WI38 (cell line): ENCODE measurements around the gene NRG3.
"Not testable (repeated sequence)": the region's sequence is repeated elsewhere in the genome, so short reads cannot be mapped to it uniquely, and the experiment has no call there.

Experiments
- H3K4me3 ChIP-seq: 2 replicates; pipeline ENCODE4 v1.5.1; 2011; ENCODE audit warnings: low read depth, mild to moderate bottlenecking, control low read depth, low read length
- TF ChIP-seq, protein P1 (sequence below): IDR thresholded peaks from 2 replicates; pipeline ENCODE4 v1.5.1; 2012; ENCODE audit warnings: low read depth, mild to moderate bottlenecking, control low read depth, low read length

NRG3 gene

DNA sequence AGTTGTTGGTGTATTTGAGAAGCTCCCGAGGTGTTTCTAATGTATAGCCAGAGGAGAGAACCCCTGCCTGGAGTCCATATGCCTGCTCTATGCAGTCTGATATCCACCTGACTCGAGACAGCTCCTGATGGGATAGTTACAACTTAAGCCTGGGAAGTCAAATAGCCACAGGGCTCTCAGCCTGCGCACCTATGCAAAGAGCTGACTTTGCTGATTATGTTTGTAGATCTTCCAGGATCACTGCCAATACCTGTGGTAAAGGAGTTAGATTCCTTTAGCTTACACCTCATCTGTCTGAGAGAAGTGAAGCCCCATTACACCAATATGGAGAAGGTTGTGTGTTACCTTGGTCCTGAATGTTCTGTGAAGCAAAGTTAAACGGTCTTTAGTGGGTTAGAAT lies 1063.3 kb downstream of the NRG3 start:
- TF ChIP-seq, protein P1, sequence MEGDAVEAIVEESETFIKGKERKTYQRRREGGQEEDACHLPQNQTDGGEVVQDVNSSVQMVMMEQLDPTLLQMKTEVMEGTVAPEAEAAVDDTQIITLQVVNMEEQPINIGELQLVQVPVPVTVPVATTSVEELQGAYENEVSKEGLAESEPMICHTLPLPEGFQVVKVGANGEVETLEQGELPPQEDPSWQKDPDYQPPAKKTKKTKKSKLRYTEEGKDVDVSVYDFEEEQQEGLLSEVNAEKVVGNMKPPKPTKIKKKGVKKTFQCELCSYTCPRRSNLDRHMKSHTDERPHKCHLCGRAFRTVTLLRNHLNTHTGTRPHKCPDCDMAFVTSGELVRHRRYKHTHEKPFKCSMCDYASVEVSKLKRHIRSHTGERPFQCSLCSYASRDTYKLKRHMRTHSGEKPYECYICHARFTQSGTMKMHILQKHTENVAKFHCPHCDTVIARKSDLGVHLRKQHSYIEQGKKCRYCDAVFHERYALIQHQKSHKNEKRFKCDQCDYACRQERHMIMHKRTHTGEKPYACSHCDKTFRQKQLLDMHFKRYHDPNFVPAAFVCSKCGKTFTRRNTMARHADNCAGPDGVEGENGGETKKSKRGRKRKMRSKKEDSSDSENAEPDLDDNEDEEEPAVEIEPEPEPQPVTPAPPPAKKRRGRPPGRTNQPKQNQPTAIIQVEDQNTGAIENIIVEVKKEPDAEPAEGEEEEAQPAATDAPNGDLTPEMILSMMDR = no peak

DNA sequence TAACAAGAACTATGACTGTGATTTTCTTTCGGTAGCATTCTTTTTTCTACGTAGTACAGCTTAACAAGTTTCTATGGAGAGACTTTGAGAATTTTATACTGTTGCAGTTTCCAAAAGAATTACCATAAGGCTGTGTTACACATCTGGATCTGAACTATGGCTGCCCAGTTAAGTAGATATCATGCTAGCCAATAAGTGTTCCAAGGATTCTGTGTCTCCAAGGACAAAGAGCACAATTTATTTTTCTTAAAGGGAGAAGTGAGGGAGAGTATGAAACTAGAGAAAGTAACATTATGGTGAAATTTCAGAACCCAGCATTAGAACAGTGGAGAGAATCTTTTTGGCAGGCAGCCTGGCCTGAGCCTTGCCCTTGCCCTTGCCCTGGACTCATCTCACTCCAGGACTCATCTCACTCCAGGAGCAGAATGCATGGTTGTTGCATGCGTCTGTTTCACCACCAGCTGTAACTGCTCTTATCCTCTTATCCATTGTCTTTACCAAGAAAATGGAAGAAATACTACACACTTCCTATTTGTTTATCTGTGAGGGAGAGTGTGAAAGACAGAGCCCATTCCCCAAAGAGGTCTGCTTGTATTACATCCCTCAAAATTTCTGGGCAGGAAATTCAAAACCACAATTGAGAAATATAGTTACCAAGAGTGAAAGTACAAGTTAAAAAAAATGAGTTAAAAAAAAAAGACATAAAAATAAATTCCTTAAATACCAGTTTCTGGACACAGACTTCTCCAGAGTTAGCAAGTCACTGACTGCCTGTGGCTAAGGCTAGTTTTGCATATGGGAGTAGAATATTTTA lies 1067.5 kb downstream of the NRG3 start:
- TF ChIP-seq, protein P1 = no peak

More for the DNA sequence above, 1063.3 kb downstream of the NRG3 start:
- H3K4me3 ChIP-seq = no peak overlapping the region

DNA sequence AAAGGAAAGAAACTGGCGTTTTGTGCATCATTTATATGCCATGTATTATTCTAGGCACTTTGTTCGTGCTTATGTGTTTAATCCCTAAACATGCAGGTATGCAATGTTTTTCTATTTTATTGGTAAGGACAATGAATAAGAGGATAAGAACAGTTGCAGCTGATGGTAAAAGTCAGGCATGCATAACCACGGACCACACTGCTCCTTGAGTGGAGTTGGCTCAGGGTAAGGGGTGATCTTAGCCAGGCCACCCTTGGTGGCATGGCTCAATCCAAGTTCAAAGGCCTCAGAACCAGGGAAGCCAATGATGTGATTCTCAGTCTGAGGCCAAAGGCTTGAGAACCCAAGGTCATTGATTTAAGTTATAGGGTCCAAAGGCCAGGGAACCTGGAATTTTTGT lies 1068.1 kb downstream of the NRG3 start:
- TF ChIP-seq, protein P1 = no peak
- H3K4me3 ChIP-seq = no peak overlapping the region

More for the DNA sequence above, 1067.5 kb downstream of the NRG3 start:
- H3K4me3 ChIP-seq = no peak overlapping the region

DNA sequence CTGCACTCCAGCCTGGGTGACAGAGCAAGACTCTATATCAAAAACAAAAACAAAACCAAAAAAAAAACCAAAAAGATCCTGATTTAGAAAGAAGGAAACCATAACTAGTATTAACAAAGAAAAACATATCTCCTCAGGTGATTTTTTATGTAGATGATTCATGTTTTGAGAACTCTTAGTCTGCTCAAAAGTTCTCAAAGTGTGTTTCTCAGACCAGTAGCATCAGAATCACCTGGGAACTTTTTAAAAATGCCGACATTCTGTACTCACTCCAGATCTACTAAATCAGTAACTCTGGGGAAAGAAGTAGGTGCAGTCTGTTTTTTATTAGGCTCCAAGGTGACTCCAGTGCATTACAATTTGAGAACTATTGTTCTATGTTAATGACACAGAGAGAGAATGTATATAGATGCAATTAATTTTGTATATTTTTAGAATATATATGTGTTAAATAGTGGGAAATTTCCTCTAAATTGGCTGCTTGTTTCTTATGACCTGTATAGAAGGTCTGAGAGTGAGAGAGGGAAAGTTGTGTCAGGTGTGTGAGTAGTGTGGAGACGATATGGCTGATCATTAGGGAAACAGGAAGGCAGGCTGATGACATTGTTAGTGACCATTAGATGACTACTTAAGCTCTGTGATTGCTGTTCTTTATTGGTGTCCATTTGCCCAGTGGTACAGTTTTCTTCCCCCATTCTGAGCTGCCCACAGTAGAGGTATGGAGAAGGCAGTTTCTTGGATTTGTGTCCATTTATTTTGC lies 1075.0 kb downstream of the NRG3 start:
- TF ChIP-seq, protein P1 = no peak
- no peak overlapping the region for H3K4me3 ChIP-seq

DNA sequence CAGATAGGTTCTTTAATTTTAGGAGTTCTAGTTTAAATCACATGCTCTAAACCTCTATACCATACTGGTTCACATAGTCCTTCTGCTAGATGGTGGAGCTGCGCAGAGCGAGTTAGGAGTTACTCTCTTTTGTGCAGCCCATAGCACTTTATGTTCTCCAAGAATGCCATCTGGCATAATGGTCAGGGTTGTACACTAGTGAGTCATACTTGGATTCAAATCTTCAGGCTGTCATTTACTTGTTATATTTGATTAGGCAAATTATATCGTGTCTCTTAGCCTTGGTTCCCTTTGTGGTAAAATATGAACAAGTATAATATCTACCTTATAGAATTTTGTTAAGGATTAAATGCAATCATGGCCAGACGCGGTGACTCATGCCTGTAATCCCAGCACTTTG lies 1078.3 kb downstream of the NRG3 start:
- TF ChIP-seq, protein P1 = no peak

DNA sequence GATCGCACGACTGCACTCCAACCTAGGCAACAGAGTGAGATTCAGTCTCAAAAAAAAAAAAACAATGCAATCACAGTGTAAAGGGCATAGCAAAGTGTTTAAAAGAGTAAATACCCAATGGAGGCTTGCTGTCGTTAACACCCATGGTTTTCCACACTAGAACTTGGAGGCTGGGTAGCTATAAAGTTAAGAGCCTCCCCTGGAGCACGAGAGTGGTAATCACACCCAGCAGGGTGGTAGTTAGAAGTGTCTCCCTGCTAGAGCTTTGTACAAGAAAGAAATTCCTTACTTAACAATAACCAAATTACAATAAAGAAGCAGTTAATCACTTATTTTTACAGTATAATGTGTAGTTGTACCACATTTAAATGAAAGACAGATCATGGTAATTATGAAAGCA lies 1078.9 kb downstream of the NRG3 start:
- TF ChIP-seq, protein P1 = no peak

More for the DNA sequence above, 1078.3 kb downstream of the NRG3 start:
- no peak overlapping the region for H3K4me3 ChIP-seq

DNA sequence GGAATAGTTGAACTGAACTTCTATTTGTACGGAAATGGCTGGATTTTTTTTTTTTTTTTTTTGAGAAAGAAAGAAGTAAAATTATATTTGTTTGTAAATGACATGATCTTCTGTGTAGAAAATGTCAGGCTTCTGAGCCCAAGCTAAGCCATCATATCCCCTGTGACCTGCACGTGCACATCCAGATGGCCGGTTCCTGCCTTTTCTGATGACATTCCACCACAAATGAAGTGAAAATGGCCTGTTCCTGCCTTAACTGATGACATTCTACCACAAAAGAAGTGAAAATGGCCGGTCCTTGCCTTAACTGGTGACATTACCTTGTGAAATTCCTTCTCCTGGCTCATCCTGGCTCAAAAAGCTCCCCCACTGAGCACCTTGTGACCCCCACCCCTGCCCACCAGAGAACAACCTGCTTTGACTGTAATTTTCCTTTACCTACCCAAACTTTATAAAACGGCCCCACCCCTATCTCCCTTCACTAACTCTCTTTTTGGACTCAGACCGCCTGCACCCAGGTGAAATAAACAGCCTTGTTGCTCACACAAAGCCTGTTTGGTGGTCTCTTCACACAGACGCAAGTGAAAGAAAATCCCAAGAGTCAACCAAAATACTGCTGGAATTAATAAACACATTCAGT lies 1085.5 kb downstream of the NRG3 start:
- H3K4me3 ChIP-seq = not testable (repeated sequence)

More for the DNA sequence above, 1078.9 kb downstream of the NRG3 start:
- H3K4me3 ChIP-seq = no peak overlapping the region
